Activated CD4-positive, alpha-beta T cell treated with anti-CD3 and anti-CD28 coated beads, Interleukin-2, amount 50 U/mL, for 24 hours (primary cell): ENCODE measurements around the gene BMAL1.
"Not testable (repeated sequence)": the region's sequence is repeated elsewhere in the genome, so short reads cannot be mapped to it uniquely, and the experiment has no call there.

Experiments used
- DNase-seq, 2 donors: peaks; one replicate each; pipeline ENCODE4 v3.0.0-alpha.2; 2020; ENCODE audit warnings: low read depth in 1 of 2, low spot score in 1 of 2

The BMAL1 gene

DNA sequence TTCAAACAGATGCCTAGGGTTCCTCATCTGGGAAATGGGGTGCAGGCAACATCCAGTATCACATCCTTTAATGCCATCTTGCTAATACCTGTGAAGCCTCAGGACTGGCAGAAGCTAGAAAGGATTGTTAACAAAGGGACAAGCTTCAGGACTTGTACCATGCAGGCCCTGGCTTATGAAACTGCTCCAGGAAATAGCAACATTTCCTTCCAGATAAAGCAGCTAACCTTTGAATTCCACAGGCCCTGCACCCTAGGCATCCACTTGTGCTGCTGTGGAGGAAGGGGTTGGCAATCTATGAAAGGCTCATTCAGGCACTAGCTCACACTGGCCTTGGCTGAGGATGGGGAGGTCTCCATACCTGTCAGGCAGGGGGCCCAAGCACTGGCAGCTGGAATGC is 98.2 kb downstream of the BMAL1 start:
- DNase-seq = no peak

GRCh38 chr11:13376402-13376801 is 98.8 kb downstream of the BMAL1 start:
- DNase-seq = no peak

DNA sequence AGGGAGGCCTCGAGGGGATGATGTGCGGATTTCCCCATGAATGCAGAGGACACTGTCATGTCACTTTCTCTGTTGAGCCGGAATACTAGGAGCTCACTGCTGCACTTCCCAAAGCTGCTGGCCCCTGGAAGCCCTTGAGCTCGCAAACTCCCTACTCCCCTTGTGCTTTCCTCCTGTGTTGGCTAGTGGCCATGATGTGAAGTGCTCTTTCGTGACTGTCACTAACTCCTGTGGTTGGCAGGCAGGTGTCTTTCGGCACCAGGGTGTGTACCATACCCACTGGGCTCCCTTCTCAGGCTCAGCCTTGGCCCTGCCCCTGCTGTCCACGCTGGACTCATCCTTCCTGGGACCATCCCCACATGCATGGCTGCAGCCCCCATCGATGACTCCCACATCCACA is 99.2 kb downstream of the BMAL1 start:
- no peak for DNase-seq

GRCh38 chr11:13378316-13378715 is 100.7 kb downstream of the BMAL1 start:
- DNase-seq = no peak

GRCh38 chr11:13380731-13381130 is 103.1 kb downstream of the BMAL1 start:
- no peak for DNase-seq

- DNase-seq = no peak
Measured at GRCh38 chr11:13382751-13383150, 105.2 kb downstream of the BMAL1 start.

DNA sequence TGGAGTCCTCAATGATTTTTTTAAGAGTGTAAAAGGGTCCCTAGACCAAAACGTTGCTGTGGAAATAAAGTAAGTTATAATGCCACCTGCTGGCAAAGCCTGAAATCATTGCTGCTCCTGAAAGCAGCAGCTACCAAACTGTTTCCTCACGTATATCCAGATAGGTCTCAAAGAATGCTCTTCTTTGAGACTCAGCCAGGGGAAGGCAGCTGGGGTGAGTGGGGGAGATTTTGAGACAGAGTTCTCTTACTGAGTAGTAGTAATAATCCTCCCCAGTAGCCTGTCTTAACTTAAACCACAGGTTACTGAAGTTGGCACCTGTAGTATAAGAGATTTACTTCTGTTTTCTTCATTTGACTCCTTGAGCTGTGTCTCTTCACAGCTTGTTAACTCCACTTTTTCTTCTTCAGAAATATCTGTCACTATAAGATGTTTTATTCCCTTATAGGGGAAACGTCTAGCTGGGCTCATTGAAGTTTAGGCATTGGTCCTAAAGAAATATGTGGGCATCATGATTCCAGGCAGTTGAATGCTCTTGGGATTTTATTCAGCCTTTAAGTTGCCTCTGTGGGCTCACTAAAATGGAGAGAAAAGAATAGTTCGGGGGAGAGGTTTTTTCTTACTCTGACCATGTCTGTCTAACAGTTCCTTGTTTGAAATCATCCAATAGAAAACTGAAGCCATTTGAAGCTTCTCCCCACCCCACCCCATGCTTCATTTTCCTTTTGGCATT is 107.5 kb downstream of the BMAL1 start:
- no peak for DNase-seq

GRCh38 chr11:13386567-13386966 is 109.0 kb downstream of the BMAL1 start:
- DNase-seq = no peak

- DNase-seq = no peak
Measured at GRCh38 chr11:13388741-13389140, 111.2 kb downstream of the BMAL1 start.

DNA sequence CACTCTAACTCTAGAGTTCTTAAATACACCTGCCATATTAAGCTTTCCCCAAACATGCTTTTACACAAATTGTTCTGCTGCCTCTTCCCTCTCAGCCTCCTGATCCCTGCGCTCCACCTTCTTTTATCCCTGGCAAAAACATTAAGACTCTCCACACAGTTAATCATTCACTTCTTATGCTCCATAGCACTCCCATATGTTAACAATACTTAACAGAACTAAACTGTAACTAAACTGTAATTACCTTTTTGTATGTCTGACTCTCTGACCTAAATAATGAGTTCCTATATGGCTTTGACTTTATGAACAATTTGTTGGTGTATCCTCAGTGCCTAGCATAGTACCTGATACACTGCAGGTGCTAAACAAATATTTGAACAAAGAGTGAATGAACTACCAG is 113.6 kb downstream of the BMAL1 start:
- no peak for DNase-seq

- DNase-seq = not testable (repeated sequence)
Measured at GRCh38 chr11:13398335-13398734, 120.7 kb downstream of the BMAL1 start.

DNA sequence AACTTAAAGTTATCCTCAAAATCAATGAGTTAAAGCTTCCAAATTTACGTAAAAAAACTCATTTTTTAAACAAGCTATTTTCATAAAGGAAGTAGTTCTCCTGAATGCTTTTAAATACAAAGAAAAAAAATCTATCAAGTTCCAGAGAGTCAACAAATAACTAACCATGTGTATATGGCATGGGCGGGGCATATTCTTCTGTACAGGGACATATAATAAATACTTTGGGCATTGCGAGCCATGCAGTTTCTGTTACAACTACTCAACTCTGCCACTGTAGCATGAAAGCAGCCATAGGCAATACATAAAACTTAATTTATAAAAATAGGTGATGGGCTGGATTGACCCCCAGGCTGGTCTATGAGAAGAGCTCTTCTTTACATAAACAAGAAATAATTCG is 127.6 kb downstream of the BMAL1 start:
- DNase-seq = no peak

DNA sequence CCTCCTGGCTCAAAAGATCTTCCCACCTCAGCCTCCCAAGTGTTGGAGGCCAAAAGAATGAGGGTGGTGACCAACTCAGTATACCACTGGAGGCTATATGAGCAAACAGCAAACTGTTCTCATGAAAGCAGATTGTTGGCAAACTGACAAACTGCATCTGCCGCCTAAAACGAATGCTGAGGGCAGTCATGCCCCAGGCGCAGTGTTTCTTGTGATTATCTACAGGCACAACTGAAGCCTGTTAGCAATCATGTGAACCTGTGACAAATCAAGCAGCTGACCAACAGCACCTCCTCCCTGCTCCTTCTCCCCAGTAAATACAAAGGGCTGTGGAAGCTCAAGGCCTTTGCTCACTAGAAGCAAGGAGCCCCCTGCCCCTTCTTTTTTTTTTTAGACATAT is 137.6 kb downstream of the BMAL1 start:
- no peak for DNase-seq

GRCh38 chr11:13421561-13421960 is 144.0 kb downstream of the BMAL1 start:
- no peak for DNase-seq

DNA sequence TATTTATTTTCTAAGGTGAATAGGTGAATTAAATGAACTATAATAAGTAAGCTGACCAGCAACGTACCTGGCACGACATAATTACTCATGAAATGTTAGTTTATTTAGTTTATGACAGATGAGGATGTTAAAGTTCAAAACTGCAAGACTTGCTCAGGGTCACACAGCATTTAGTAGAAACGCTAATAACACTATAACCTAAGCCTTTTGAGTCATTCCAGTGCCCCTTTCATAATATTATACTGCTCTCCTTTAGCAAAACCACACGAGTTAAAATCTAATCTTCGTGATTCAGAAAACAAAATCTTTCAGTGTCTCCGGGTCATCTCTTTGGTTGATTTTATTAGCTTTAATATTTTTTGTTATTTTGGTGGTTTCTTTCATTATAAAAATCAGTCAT is 145.8 kb downstream of the BMAL1 start:
- DNase-seq = no peak

- no peak for DNase-seq
Measured at GRCh38 chr11:13427440-13427839, 149.8 kb downstream of the BMAL1 start.

GRCh38 chr11:13429288-13429687 is 151.7 kb downstream of the BMAL1 start:
- DNase-seq = no peak

DNA sequence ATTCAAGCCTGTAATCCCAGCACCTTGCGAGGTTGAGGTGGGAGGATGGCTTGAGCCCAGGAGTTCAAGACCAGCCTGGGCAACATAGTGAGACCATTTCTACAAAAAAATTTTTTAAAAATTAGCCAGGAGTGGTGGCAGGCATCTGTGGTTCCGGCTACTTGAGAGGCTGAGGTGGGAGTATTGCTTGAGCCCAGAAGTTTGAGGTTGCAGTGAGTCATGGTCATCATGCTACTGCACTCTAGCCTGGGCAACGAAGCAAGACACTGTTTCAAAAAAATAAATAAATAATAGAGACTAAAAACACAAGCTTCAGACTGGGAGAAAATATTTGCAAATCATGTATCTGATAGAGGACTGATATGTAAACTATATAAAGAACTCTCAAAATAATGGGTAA is 152.2 kb downstream of the BMAL1 start:
- DNase-seq = no peak

DNA sequence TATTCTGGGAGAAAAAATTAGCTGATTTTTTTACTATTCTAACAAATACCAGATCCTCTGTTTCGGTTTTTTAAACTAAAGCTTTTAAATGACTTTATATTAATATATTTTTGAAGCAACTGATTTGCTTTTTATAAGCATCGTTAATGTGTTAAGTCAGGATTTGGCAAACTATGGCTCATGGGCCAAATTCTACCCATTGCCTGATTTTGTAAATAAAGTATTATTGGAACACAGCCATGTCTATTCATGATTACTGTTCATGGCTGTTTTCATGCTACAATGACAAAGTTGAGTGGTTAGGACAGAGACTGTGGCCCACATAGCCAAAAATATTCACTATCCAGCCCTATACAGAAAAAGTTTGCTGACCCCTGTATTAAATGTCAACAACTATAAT is 155.8 kb downstream of the BMAL1 start:
- no peak for DNase-seq

GRCh38 chr11:13434247-13435205 is 156.9 kb downstream of the BMAL1 start:
- no peak for DNase-seq

DNA sequence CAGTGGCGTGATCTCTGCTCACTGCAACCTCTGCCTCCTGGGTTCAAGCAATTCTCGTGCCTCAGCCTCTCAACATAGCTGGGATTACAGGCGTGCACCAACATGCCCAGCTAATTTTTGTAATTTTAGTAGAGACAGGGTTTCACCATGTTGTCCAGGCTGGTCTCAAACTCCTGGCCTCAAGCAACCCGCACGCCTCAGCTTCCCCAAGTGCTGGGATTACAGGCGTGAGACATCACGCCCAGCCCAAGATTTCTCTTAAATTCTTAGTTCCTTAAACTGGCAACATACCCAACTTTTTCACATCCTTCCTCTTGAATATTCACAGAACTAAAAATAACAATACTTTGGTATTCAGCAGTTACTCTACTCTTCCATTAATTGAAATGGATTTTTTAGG is 159.2 kb downstream of the BMAL1 start:
- DNase-seq = not testable (repeated sequence)
